Islet of Langerhans (tissue), 1 donor: ENCODE results near the gene SFTPB.
"Not testable (repeated sequence)": the region's sequence is repeated elsewhere in the genome, so short reads cannot be mapped to it uniquely, and the experiment has no call there.

Experiments used
- FAIRE-seq: peaks from one replicate; lab custom pipeline; 2011; peaks lifted over from hg19 to GRCh38; lab: Jason Lieb, UNC

SFTPB gene

DNA sequence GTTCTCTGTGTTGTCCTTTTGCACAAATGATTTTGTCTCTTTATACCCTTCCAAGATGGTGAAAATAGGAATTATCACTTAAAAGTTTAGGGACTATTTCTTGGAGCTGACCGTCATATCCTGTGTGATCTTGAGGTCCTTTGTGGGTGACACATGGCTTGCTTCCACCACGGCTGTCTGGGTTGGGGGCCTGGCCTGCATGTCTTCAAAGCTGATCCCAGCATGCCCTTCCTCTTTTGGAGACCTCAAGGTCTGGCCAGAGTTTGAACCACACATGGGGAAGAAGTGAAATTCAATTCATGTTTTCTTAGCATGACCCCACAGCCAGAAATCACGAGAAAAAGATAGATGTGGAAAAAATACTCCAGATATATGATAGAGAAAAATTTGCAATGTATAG lies 14.0 kb downstream of the SFTPB start:
- no peak for FAIRE-seq

DNA sequence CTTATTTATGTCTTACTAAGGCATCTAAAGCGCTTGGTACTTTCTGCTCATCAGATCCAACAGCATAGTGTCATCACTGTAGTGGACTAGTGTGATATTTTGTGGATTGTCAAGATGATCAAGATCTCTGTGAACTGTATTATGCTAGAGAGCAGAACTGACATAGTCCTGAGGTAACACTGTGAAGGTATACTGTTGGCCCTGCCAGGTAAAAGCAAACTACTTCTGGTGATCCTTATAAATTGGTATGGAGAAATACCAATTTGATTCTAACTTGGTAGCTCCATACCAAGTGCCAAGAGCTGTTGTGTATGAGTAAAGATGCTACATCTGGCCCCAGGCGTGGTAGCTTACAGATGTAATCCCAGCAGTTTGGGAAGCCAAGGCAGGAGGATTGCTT lies 15.9 kb downstream of the SFTPB start:
- no peak for FAIRE-seq

DNA sequence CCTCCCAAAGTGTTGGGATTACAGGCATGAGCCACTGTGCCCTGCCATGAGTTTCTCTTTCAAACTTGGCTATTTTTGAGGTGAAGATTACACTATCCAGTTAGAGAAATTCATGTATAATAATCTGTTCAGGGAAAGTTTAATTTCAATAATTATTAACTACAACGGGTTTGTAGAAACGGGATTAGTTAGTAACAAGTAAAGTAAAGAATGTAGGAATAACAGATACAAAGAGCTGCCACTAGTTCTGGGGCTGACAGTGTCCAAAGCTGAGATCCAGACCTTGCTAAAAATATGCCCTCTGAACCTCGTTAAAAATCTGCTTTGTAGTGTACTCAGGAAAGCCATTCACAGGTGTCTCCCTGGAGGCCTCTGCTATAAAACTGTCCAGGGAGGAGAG lies 16.9 kb downstream of the SFTPB start:
- no peak for FAIRE-seq

DNA sequence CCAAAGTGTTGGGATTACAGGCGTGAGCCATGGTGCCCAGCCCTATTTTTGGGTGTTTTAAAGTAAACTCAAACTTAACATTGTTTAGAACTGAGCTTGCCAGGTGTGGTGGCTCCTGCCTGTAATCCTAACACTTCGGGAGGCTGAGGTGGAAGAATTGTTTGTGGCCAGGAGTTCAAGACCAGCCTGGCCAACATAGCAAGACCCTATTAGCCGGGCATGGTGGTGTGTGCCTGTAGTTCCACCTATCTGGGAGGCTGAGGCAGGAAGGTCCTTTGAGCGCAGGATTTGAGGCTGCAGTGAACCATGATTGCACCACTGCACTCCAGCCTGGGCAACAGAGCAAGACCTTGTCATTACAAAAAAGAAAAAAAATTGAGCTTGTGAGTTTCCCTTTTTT lies 17.5 kb downstream of the SFTPB start:
- no peak for FAIRE-seq

DNA sequence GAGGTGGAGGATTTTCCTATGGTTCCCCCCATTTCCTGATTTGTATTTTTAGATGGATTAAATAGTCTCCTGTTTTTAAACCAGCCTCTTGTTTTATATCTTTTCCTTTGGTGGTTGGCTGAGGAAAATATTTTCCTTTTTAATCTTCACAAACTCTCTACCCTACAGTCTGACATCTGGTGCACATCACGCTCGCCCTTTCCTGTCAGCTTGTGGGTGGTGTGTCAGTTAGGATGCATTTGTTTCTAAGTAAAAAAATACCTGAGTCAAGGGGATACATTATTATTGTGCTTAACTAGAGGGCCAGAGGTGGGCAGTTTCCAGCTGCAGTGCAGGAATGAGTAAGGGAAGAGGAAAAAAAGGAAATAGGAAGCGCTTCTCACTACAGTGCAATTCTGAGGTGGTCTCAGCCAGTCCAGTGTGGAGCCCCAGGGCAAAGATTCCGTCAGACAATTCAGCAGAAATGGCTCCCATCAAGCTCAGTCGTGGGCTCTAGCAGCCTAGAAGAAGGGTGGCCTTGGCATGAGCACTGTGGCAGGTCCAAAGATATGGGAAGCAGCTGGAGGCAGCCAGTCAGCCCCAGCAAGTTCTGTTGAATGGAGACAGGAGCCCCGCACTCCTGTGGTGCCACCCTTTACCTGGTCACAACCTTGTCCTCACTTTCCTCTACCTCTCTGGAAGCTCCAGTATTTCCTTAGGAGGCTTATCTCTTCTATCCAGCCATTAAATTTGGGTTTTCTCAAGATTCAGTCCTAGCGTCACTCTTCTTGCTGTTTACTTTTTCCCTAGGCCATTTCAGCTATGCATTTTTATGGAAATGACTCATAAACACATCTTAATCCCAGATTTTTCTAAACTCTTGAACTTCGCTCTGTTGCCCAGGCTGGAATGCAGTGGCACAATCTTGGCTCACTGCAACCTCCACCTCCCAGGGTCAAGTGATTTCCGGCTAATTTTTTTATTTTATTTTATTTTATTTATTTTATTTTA lies 18.5 kb downstream of the SFTPB start:
- no peak for FAIRE-seq

DNA sequence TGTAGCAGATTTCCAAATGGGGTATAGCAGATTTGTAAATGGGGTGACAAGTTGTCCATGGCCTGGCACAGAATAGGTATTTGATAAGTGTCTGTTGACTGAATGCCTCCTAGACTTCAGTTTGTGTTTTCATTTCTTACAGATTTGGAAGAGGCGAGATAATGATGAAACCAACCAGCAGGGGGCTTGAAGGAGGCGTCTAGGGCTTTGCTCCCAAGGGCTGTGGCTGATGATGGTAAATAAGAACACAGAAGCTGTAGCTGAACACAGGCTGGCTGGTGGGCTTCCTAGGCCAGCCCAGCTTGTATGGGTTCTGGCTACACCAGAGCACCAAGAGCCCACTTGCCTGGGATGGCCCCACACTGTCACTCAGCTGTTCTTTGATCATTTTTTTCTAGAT lies 19.4 kb downstream of the SFTPB start:
- no peak for FAIRE-seq

DNA sequence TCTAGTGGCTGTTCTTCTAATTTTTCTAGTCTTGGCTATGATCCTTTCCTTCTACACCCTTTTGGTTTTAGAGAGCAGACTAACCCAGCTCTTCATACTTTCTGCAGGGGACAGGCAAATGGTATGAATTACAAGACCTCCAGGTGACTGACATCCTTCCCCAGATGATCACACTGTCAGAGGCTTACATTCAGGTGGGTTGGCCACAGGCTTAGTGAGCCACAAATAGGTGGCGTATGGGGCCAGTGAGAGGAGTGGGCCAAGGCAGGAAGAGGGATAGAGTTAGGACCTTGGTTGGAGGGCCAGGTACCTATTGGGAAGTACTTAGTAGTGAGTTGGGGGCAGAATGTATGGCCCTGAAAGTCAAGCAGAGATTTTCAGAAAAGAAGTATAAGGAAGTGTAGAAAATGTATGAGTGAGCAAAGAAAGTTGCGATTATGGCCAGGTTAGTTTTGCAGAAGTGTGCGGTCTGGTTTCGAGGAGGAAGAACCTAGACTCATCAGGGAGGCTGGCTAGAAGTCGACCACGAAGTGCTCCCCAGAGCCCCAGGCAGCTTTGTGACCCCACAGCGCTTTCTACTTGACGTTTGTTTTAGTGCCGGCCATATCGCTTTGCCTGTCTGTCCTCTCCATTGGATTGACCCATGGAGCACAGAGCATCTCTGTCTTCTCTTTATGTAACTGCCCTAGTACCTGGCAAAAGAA lies 20.0 kb downstream of the SFTPB start:
- no peak for FAIRE-seq

DNA sequence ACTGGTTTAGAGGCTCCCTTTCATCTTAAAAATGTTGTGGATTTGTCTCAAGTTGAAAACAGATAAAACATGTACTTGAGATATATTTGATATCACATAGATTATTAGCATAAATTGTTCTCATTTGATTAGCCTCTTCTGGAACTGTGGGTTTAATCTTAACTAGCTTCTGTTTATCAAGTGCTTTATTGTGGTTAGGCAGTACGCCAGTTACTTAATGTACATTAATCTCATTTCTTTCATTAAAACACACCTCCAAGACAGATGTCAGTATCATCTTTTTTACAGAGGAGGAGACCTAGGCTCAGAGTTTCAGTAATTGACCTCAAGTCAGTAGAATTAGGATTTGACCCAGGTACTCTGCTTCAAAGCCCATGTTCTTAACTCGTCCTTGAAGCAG lies 21.8 kb downstream of the SFTPB start:
- no peak for FAIRE-seq

DNA sequence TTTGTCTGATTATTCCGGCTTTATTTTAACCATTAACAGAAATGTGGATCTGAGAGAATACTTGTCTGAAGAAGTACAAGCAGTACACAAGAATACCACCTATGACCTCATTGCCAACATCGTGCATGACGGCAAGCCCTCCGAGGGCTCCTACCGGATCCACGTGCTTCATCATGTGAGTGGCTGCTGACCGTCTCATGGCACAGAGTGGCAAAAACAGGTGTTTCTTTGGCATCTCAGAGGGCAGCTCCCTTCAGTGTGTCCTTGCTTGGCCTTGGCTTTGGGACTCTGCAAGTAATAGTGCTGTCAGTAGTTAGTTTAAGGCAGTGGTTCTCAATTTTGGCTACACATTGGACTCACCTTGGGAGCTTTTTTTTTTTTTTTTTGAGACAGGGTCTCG lies 23.1 kb downstream of the SFTPB start:
- FAIRE-seq, result no peak

DNA sequence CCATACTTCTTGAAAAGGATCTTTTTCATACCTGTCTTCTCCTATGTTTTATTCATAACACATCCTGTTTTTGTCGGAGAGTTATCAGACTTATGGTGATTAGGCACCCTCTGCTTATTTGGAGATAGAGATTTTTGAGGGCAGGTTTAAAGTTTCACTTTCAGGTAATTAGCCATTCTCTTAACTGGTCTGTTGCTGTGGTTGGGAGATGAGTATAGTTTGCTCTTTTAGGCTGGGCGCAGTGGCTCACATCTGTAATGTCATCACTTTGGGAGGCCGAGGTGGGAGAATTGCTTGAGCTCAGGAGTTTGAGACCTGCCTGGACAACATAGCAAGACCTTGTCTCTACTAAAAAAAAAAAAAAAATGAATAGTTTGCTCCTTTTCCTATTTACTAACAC lies 25.3 kb downstream of the SFTPB start:
- FAIRE-seq, result no peak

DNA sequence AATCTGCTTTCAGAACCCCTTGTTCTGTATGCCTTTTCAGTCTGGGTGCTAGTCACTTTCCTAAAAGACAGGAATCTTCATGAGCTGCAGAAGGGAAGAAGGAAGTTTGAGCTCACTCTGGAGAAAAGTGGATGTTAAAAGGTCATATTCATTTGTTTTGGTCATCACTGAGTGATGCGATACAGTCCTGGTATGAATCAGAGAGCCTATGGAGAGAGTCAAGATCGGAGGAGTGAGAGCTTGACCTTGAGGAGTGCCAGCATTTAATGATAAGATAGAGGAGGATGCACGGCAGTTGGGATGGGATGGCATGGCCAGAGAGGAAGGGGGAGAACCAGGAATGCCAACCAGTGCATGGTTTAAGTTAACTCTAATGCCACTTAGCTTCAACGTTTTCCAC lies 32.4 kb downstream of the SFTPB start:
- no peak for FAIRE-seq

DNA sequence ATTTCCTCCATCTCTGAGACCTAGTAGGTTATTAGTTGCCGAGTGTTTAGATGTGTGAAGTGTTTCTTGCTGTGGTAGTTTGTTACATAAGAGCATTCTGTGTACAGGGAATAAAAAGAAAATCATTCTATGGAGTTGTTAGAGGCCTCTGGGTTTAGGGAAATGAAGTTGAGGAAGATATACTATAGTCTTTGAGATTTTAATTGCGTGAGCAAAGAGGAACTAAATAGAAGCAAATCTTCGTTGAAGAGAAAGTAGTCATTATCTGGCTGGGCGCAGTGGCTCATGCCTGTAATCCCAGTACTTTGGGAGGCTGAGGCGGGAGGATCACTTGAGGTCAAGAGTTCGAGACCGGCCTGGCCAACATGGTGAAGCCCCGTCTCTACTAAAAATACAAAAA lies 33.0 kb downstream of the SFTPB start:
- no peak for FAIRE-seq

DNA sequence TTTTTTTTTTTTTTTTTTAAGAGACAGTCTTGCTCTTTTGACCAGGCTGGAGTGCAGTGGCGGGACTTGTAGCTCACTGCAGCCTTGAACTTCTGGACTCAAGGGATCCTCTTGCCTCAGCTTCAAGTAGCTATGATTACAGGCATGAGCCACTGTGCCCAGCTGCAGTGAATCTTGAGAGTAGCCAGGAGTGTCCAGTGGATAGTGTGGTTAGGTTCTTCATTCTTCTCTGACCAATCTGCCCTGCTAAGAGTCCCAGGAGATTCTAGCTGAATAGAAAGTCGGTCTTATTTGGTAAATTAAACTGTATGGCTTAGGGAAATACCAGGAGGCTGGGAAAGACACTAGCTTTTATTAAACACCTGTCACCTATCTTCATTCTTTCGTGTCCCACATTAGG lies 36.7 kb downstream of the SFTPB start:
- FAIRE-seq, result no peak

DNA sequence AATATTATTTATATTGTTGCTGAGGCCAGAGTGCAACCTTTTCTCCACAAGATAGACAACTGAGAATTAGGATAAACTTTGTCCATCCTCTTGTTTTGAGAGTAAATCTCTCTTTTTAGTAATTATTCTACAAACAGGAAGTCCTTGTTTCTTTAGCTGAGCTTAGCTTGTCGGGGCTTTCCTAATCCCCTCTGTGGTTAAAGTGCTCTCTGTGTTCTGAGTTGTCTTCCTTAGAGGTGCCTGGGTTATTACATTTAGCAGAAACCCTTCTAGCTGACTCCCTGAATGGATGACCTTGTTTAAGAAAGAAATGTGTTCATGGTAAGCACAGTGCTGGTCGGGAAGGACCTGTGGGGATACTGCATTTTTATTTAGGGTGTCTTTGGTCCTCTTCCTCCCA lies 39.3 kb downstream of the SFTPB start:
- no peak for FAIRE-seq

DNA sequence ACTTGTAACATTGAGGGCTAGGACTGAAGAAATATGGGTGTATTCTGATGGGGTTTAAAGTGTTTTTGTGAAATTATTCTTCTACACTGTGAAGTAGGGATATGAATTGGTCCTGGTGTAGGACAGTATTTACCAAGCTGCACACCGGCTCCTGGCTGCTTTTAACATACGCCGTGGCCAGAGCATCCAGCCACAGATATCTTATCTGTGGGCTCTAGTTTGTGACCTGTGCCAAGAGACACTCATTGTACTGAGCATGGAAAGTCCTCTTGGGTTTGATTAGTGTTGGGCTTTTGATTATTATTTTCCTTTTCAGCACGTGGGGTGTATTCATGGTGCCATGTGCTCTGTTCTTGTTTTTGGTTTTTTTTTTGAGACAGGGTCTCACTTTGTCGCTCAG lies 44.0 kb downstream of the SFTPB start:
- no peak for FAIRE-seq

DNA sequence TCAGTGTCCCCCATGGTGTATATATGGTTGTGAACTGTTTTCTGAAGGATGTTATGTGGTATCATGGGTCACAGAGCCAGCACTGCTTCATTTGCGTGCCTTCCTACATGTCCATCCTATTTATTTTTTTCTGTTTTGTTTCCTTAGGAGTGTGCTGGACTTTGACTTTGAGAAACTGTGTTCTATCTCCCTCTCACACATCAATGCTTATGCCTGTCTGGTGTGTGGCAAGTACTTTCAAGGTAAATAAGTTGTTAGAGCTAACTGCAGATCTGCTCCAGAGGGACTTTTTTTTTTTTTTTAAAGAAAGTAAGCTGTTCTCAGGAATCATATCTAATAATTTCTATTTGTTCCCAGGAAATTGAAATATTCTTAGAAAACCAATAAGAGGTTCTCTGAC lies 46.7 kb downstream of the SFTPB start:
- no peak for FAIRE-seq

DNA sequence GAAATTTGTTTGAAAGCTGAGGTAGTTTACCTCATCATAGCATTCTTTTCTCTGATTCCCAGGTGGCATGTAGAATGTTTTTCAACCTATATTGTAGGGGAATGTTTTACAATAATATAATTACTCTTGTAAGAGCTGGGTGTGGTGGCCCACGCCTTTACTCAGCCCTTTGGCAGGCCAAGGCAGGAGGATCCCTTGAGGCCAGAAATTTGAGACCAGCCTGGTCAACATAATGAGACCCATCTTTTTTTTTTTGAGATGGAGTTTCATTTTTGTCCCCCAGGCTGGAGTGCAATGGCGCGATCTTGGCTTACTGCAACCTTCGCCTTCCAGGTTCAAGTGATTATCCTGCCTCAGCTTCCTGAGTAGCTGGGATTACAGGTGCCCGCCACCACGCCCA lies 48.4 kb downstream of the SFTPB start:
- FAIRE-seq, result no peak

DNA sequence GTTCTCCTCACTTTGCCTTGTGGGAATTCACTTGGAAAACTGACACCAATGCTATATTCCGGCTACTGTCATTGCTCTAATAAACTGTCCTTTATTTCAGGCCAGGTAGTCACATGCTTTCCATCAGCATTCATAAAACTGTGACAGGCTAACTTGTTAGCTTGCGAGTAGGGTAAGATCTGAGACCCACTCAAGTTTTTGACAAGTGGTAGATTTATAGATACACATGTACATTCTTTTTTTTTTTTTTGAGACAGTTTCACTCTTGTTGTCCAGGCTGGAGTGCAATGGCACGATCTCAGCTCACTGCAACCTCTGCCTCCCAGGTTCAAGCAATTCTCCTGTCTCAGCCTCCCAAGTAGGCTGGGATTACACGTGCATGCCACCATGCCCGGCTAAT lies 50.3 kb downstream of the SFTPB start:
- FAIRE-seq, result not testable (repeated sequence)

DNA sequence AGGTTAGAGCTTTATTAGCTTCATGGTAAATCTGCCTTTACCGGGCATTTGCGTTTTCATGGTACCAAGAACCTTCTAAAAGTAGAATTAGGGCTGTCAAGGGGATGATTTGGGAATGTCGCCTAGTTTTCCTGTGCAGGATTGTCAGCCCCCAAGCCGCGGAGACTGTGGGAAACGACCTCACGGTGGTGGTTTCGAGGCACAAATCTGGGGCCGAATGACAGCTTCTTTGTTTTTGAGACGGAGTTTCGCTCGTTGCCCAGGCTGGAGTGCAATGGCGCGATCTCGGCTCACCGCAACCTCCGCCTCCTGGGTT lies 52.6 kb downstream of the SFTPB start:
- FAIRE-seq, result no peak

DNA sequence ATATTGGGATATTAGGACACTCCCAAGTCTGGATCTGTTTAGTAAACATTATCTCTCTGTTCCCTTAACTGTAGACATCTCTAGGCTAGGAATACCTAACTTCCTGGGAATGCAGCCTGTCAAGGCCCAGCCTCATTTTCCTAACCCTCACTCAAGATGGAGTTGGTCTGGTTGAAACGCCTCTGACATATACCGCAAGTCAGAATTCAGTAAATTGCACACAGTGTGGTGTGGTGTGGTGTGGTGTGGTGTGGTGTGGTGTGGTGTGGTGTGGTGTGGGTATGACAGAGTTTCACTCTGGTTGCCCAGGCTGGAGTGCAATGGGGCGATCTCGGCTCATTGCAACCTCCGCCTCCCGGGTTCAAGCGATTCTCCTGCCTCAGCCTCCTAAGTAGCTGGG lies 53.2 kb downstream of the SFTPB start:
- FAIRE-seq, result not testable (repeated sequence)

DNA sequence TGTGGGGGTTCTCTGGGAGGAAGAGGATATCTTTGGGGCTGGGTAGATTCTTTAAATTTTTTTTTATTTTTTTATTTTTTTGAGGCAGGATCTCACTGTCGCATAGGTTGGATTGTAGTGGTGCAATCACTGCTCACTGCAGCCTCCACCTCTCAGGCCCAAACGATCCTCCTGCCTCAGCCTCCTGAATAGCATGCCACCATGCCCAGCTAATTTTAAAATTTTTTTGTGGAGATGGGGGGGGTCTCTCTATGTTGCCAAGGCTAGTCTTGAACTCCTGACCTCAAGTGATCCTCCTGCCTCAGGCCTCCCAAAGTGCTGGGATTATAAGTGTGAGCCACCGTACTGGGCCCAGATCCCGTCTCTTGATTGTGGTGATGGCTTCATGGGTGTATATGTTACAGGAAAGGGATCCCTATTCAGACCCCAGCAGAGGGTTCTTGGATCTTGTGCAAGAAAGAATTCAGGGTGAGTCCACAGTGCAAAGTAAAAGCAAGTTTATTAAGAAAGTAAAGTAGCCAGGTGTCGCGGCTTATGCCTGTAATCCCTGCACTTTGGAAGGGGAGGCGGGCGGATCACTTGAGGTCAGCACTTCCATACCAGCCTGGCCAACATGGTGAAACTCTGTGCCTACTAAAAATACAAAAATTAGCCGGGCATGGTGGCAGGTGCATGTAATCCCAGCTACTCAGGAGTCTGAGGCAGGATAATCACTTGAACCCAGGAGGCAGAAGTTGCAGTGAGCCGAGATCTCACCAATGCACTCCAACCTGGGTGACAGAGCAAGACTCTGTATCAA lies 54.1 kb downstream of the SFTPB start:
- FAIRE-seq, result no peak

DNA sequence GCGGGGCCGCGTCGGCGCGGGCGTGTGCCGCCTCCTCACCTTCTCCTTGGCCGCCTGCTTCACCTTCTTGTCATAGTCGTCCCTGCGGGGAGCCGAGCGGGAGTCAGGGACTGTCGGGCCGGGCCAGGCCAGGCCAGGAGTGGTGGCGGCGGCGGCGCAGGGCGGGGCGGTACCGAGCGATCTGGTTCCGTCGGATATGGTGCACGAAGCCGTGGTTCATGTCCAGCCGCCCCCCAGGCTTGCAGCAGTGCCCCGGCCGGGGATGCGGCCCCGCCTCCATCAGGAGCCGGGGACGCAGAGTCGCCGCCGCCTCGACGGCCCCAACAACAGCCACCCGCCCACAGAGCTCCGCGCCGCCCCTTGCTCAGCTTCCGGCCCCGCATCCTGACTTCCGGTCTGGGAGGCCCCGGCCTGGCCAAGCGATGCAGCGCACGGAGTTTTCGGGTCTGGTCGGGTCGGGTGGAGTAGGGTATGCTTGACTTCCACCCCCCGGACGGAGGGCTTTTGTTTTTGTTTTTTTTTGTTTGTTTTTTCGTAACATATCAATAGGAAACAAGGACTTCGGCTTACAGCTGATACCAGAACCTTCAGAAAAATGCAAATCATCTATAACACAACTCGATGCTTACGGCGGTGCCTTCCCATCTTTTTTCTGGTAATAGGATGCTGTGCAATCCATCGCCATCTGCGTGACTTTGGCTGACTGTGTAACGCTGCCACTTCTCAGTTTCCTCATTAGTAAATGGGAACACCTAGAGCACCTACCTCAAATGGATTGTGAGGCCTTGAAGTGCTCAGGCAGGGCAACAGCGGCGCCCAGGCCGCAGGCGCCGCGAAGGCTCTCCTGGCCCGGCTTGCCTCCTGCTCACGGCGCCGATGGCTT lies 56.1 kb downstream of the SFTPB start, which contains the start of gene C2orf68:
Gene C2orf68 (minus strand): TSS at position 362 of the 883 bp plus-strand sequence. CDS start 82 bp downstream, at position 280.
- no peak for FAIRE-seq
